ENCODE results near the gene LHFPL2. TPM values are rescaled to one million over a fixed set of nuclear protein-coding genes. Genes with fewer than 3 reads are reported as not detected.

Gene LHFPL2
- total and polyA plus RNA-seq, 2 experiments from 2014 or later = 10.6 to 50.8 TPM

GRCh38 chr5:78593465-78593864 is 55.1 kb downstream of the LHFPL2 start:
- no peaks in the 10 kb centered on the region for H3F3A ChIP-seq (replicated peaks; ENCODE audit: low read depth)
- H4K20me1 ChIP-seq (replicated peaks; ENCODE audit: insufficient read depth) = peaks cover 12% of the 10 kb centered on the region; the same call in 1 of the 2 replicates
- peaks cover 3% of the 10 kb centered on the region; the same call in 1 of the 2 replicates for H3K36me3 ChIP-seq (ENCODE audit: insufficient read depth)
- TF ChIP-seq, protein P1, sequence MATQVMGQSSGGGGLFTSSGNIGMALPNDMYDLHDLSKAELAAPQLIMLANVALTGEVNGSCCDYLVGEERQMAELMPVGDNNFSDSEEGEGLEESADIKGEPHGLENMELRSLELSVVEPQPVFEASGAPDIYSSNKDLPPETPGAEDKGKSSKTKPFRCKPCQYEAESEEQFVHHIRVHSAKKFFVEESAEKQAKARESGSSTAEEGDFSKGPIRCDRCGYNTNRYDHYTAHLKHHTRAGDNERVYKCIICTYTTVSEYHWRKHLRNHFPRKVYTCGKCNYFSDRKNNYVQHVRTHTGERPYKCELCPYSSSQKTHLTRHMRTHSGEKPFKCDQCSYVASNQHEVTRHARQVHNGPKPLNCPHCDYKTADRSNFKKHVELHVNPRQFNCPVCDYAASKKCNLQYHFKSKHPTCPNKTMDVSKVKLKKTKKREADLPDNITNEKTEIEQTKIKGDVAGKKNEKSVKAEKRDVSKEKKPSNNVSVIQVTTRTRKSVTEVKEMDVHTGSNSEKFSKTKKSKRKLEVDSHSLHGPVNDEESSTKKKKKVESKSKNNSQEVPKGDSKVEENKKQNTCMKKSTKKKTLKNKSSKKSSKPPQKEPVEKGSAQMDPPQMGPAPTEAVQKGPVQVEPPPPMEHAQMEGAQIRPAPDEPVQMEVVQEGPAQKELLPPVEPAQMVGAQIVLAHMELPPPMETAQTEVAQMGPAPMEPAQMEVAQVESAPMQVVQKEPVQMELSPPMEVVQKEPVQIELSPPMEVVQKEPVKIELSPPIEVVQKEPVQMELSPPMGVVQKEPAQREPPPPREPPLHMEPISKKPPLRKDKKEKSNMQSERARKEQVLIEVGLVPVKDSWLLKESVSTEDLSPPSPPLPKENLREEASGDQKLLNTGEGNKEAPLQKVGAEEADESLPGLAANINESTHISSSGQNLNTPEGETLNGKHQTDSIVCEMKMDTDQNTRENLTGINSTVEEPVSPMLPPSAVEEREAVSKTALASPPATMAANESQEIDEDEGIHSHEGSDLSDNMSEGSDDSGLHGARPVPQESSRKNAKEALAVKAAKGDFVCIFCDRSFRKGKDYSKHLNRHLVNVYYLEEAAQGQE (IDR thresholded peaks at IDR 0.05; ENCODE audit: unreplicated experiment) = no peak
- TF ChIP-seq POLR2AphosphoS5 (IDR thresholded peaks at IDR 0.05; ENCODE audit: low read depth) = no peak
- no peak for ATAC-seq
- Mint-ChIP-seq H3K4me1 (peaks cover 57% of the 10 kb centered on the region), H3K9me3 (no peaks in the 10 kb centered on the region; the same call in 2 of the 3 replicates), H3K27me3 (ENCODE audit: insufficient read depth, low read depth, poor library complexity) (no peaks in the 10 kb centered on the region), H3K36me3 (ENCODE audit: low read depth) (peaks cover 18% of the 10 kb centered on the region), H3K27ac (no peak overlapping the region), H3K4me3 (no peak overlapping the region)
- H2AFZ ChIP-seq = no peak overlapping the region
- no peak for DNase-seq (ENCODE audit: low spot score)
- H3K4me1 ChIP-seq (ENCODE audit: insufficient read depth) = peaks cover 28% of the 10 kb centered on the region
- peaks cover 84% of the 10 kb centered on the region for H3K79me2 ChIP-seq (replicated peaks; ENCODE audit: insufficient read depth)
- H3K27me3 ChIP-seq (ENCODE audit: insufficient read depth) = no peaks in the 10 kb centered on the region
- H3K27ac ChIP-seq (ENCODE audit: low read depth) = no peak overlapping the region
- H3K9me2 ChIP-seq (ENCODE audit: insufficient read depth) = no peaks in the 10 kb centered on the region
- no peak overlapping the region for H3K4me2 ChIP-seq
- no peak overlapping the region for H3K4me3 ChIP-seq

GRCh38 chr5:78592735-78593386 is 55.7 kb downstream of the LHFPL2 start:
- no peaks in the 10 kb centered on the region; the same call in 2 of the 3 replicates for H3K9me3 Mint-ChIP-seq
- peaks cover 52% of the 10 kb centered on the region for H3K4me1 Mint-ChIP-seq
- H3K27me3 Mint-ChIP-seq (ENCODE audit: insufficient read depth, low read depth, poor library complexity) = no peaks in the 10 kb centered on the region
- no peak overlapping the region for H3K4me3 Mint-ChIP-seq
- Histone ChIP-seq H3K27me3 (ENCODE audit: insufficient read depth) (no peaks in the 10 kb centered on the region), H3K4me3 (no peak overlapping the region), H3F3A (replicated peaks; ENCODE audit: low read depth) (no peaks in the 10 kb centered on the region), H3K4me2 (no peak overlapping the region), H3K79me2 (replicated peaks; ENCODE audit: insufficient read depth) (peaks cover 88% of the 10 kb centered on the region), H3K9me2 (ENCODE audit: insufficient read depth) (no peaks in the 10 kb centered on the region), H3K27ac (ENCODE audit: low read depth) (no peak overlapping the region), H2AFZ (no peak overlapping the region), H3K36me3 (ENCODE audit: insufficient read depth) (peaks cover 4% of the 10 kb centered on the region; the same call in 1 of the 2 replicates), H3K4me1 (ENCODE audit: insufficient read depth) (peaks cover 24% of the 10 kb centered on the region; the same call in 1 of the 2 replicates), H4K20me1 (replicated peaks; ENCODE audit: insufficient read depth) (peaks cover 12% of the 10 kb centered on the region; the same call in 1 of the 2 replicates)
- DNase-seq (ENCODE audit: low spot score) = no peak
- H3K36me3 Mint-ChIP-seq (ENCODE audit: low read depth) = peaks cover 24% of the 10 kb centered on the region
- TF ChIP-seq ZNF462 (CRISPR knock-in tag; IDR thresholded peaks at IDR 0.05) = no peak
- TF ChIP-seq STAT1 (IDR thresholded peaks at IDR 0.05; ENCODE audit: unreplicated experiment) = no peak
- TF ChIP-seq CREB1 (CRISPR knock-in tag; IDR thresholded peaks at IDR 0.05; ENCODE audit: low read depth) = no peak
- no peak for TF ChIP-seq ZNF114 (CRISPR knock-in tag; IDR thresholded peaks at IDR 0.05)
- no peak for TF ChIP-seq EZH2phosphoT487 (IDR thresholded peaks at IDR 0.05; ENCODE audit: unreplicated experiment)
- H3K27ac Mint-ChIP-seq = no peak overlapping the region
- no peak for ATAC-seq
